GM19043 (cell line): Measurements from ENCODE around the gene XPC.

Source experiments
- ATAC-seq: cut with Tn5 transposase; IDR thresholded peaks from one replicate; pipeline ENCODE4 v1.9.1; 2021; ENCODE audit warnings: low read depth; ENCODE audit not compliant: unreplicated experiment

XPC gene

DNA sequence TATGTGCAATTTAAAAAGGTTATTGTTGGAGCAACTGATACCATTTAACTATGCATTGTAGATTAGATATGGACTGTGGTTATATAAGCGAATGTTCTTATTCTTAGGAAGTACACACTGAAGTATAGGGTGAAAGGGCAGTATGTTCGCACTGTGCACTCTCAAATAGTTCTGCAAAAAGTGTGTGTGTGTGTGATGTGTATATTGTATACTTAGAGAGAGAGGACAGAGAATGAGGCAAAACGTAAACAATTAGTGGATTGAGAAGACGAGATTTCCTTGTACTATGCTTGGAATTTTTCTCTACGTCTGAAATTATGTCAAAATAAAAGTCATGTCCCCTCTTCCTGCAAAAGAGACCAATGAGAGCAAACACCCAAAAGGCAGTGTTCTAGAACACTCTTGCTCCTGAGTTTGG, 30.6 kb upstream of the XPC start:
- ATAC-seq = no peak

DNA sequence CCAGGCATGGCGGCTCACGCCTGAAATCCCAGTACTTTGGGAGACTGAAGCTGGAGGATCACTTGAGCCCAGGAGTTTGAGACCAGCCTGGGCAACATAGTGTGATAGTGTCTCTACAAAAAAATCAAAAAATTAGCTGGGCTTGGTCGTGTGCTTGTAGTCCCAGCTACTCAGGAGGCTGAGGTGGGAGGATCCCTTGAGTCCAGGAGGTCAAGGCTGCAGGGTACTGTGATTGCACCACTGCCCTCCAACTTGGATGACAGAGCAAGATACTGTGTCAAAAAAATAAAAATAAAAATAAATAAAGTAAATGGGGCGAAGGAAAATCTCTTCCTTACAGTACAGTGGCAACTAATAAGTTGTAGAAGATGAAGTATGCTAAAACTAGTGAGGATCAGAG, 29.8 kb upstream of the XPC start:
- no peak for ATAC-seq

DNA sequence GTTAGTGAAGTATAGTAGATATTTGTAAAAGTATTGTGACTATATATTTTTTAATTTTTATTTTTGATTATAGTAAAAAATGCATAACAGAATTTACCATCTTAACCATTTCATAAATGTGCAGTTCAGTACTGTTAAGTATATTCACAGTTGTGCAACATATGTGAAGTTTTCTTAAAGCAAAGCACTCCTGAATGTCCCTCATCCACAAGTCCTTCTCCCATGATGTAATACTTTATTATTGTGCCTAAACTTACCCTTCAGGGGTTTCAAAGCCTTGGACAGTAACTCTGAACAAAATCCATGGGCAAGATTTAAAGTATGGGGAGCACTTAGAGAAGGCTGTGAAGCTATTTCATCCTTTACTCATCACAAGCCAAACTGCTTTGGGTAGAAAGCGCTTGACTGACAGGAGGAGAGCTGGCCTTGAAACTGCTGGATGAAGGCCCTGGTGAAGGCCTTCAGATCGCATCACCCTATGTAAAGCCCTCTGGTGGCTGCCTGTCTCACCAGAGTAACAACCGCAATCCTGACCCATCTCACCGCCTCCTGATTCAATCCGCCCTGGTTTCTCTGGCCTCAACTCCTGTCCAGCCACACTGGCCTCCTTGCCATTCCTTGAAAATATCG, 28.3 kb upstream of the XPC start:
- no peak for ATAC-seq

DNA sequence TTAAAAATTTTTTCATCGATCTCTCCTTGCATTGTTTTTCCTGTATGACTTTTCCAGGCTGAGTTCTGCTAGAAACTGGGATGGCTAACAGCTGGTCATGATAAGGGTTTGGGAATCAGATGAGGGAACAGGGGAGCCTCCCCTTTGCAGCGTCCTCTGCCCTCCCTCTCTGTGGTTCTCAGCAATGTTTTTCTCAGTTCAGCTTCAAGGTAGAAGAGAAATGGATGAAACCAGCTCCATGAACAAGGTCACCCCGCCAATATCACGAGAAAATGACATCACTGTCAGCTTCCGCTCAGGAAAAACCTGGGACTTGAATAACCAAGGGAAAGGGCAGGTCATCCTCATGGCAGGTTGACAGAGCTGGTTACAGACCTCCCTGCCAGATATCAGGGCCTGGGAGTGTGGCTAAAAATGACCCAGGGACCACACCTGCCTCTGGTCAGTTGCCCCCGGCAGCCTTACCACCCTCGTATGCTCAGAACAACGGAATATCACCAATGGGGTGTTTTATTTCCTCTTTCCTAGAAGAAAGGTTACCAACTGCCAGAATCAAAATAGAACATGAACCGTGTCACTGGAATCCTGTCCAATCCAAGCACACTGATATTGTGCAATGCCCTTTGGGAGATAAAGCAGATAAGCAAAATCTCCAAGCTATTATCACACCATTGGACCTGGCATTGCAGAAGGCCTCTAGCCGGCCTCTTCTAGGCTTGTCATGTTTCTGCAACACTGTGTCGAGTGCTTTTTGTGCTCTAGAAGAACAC, 26.3 kb upstream of the XPC start:
- ATAC-seq = no peak

DNA sequence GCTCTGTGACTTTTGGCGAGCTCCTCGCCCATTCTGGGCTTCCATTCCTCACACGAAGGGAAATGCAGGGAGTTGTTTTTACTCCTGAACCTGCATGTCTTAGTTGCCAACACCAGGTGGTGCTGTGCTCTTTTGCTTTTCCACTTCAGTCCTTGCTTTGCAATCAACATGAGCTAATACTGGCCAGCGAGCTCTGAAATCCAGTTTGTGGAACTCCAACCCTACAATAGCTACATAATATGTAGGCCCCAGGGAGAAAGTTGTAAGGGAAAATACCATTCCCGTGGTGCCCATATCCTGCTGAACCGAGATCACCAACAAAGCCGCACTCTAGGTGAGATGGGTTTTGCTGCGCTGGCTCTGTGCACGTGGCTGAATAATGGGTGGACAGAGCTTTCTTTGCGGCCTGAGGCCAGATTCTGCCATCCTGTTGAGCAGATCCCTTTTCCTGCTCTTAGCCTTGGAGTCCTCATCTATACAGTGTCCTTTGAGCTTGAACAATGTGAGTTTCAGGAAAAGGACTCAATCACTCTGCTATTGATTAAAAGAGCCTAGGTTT, 25.2 kb upstream of the XPC start:
- ATAC-seq = no peak

DNA sequence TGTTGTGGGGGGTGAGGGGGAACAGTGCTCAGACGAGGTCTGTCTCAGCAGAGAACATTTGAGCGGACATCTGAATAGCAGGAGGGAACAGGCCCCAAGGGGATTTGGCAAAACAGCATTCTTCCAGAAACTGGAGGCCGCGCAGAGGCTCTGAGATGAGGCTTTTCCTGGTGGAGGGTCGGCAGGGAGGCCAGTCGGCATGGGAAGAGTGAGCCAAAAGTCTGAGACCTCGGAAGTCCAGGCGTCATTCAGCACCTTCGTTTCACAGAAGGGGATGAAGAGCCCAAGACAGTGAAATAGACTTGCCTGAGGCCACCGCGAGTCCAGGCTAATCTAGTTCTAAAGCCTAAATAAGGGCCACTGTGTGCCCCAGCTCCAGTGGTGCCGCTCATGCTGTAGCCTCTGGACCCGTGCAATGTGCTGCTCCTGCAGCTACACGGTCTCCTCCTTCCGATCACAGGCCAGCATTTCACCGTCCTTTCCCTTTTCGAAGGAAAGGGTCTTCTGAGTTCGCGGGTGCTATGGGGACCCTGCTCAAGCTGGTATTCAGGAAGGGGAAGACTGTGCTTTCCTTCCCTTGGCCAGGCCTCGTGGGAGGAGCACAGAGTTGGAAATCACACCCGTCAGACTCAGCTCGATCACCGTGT, 24.6 kb upstream of the XPC start:
- no peak for ATAC-seq

DNA sequence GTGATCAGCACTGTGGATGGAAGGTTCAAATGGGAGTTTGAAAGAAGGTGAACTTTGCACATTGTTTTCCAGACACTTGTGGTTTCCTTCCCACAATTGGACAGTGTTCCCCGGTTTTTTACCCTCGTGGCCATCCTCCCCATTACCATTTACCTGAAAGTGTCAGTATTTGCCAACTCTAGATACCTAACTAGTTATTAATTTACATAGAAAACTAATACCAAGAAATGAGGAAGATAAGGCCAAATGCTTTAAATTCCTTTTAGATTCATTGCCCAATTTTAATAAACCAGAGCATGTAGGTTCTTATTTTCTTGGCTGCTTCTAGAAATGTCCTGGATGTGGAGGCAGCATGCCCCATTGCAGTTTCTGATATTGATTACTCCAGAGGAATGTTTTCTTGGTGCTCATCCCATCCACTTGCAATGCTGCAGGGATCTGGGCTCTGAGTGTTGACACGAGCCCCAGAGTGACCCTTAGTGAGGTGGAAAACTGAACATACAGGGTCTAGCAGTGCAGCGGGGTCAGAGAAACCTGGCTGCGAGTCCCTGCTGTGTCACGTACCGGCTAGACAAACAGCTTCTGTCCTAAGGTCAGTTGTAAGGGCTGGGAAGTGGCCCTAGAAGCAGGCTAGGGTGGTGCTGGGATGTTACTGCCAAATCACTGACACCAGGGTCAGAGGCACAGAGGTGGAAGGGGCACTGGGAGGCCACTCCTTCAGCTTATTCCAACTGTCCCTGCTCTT, 23.7 kb upstream of the XPC start:
- ATAC-seq = no peak

DNA sequence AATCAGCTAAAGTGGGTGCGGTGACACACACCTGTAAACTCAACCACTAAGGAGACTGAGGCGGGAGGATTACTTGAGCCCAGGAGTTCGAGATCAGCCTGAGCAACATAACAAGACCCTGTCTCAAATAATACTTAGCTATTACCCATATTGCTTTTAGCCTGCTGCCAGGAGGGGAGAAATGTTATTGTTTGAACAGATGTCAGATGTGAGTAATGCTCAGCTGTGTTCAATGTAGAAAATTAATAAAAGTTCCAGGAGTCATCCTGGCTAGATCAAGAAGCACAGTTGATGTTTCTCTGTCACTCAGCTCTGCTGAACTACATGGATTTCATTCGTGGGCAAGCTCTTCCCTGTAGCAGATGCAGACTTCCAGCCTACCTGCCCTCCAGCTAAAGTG, 22.4 kb upstream of the XPC start:
- no peak for ATAC-seq

DNA sequence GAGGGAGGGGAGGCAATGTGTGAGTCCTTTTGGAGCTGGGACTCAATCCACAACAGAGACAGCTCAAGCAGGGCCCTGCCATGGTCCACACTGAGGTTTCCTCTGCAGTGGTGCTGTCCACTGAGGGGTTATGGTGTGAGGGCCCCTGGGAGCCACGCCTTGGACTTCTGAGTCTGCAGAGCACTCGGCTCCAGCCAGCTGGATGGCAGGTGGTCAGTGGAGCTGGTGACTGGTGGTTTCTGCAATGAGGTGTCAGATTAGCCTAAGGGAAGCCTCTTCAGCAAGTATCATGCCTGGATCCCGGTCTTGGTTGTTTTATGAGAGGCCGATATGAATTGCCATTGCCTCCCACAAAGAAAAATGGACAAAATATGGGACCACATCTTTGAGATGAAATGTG, 21.9 kb upstream of the XPC start:
- ATAC-seq = no peak

DNA sequence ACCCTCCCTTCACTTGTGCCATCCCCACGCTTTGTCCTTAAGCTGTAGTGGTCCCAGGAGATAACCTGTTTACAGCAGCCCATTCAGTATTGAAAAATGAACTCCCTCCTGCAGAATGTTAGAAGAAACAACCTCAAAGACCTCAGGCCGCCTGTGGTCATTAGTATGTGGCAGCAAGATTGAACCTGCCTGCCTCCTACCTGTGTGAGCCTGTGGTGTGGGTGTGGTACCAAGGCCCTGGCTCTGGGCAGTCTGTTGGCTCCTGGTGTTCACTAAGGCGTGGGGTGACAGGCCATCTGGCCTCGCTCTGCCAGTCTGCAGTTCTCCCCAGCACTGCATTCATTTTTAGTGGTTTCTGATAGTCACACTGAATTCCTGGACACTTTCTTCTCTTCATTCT, 21.2 kb upstream of the XPC start:
- ATAC-seq = no peak

DNA sequence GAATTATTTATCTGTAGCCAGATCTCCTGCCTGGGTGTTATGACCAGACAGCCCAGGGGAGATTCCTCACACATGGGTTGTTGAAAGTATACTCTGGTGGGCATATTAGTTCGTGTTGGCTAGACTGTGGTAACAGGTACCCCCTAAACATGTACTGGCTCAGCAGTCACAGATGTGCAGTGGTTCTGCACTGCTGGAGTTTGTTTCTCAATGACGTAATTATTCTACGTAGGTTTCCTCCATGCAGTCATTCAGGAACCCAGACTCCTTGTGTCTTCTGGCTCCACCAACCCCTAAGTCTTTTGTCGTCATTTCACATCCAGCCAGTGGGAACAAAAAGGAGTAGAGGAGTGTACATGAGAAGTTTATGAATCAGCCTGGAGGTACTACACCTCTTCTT, 16.5 kb upstream of the XPC start:
- no peak for ATAC-seq

DNA sequence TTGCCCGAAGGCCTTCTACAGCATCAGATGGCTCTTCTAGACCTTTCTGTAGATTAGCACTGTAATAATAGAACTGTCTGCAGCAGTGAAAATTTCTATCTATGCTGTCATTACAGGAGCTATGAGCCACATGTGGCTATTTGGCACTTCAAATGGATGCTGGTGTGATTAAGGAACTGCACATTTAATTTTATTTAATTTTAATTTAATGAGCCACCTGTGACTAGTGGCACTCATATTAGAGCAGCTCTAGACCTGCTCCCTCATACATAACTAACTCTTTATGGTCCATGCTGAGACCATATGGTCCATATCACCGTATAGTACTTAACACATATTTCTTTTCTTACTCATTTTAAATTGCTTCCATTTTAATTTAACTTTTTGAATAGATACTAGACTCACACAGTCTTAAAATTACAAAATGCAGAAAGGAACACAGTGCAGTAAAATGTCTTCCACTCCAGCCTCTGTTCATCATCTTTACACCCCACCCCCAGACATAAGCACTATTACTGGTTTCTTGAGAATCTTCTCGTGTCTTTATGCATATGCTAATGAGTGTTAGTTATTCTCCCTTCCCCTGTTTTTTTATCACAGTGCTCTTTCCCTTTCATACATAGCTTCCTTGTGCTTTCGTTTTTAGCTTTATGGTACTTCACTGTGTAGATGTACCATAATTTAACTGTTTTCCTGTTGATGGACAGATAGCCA, 9.8 kb upstream of the XPC start:
- no peak for ATAC-seq

DNA sequence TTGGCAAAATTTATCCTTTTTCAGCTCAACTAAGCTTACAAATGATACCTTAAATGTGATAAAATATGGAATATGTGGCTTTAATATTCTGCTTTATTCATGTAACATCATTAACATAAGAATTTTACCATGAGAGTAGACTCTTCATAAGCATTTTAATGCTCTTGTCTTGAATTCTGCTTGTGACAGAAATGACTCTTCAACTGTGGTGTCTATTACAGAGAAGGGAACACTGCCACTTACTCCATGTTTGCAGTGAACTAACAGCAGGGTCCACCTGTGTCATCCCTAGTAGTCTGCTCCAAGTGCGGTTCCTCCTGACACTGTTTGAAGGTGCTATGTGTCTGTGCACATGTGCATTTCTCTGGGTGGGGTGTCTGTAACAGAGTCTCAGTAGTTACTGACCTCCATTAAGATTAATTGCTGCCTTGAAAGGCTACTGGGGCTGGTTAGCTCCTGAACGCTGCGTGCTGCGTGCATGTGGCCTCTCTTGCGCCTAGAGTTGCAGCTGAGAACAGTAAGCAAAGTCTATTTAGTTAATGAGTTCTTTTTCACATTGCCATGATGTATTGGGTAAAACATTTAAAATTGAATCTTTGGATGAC, 8.6 kb upstream of the XPC start:
- ATAC-seq = no peak

DNA sequence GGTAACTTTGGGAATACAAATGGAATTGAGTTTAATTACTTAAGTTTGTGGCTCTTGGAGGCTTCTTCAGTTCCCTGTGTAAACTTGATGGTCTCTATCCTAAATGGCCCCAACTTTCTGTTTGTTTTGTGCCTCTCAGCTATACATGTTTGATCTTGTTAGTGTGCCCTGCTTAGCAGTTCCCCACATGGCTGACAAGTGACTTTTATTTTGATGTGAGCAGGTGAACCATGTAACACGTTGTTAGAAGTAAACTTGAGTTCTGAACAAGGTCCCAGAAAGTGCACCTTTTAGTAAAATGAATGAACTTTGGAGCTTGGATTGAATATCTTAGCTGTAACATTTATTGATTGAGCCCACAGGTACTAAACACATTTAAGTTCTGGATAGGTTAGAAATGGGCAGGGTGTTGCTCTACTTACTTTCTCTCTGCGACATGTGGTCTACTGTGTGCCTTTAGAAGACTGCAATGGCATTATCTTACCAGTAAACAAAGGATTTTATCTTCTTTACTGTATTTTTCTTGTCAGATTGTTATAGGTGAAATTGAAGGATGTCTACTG, 4.7 kb upstream of the XPC start:
- ATAC-seq = no peak

DNA sequence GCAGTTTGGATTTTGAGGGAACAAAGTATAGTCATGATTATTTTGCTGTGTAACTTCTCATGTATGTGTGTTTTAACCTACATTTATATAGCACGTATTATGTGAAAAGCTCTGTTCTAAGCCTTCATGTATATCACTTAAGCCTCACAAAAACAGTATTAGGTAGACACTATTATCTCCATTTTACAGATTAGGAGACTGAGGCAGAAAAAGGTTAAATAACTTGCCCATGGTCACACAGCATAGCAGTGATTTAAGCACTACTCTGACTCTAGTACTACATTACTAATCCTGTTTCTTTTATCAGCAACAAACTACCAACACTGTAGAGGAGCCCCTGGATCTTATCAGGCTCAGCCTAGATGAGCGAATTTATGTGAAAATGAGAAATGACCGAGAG, 2.9 kb upstream of the XPC start:
- ATAC-seq = no peak

DNA sequence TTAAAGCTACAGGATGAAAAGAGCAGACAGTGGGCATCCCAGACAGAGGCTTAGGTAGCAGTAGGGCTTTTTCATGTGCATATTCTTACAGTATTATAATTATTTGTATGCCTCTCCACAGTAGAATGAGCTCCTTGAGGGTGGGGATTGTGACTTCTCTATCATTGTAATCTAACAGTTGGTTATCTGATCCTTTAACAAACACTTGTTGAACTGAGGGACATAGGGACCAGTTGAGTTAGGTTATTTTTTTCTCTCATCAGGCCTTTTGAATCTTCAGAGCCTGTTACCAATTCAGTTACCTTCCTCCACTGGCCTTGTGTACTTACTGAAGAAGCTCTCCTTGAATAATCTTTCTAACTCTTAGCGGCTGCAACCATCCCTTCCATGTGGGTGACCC, 1.4 kb upstream of the XPC start:
- no peak for ATAC-seq

DNA sequence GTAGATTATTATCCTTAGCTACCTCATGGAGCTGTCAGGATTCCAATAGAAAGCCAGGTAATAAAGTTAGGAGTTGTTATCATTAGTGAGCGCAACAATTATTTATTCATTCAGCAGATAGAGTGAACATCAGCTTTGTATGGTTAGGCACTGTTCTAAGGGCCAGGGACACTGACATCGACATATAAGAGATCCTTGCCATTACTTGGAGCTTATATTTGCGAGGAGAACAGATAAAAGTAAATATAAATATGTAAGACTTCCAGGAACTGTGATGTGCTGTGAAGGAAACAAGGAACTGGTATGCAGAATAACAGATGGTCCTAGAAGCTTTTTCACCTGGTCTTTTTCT, 689 bp upstream of the XPC start:
- ATAC-seq = no peak

DNA sequence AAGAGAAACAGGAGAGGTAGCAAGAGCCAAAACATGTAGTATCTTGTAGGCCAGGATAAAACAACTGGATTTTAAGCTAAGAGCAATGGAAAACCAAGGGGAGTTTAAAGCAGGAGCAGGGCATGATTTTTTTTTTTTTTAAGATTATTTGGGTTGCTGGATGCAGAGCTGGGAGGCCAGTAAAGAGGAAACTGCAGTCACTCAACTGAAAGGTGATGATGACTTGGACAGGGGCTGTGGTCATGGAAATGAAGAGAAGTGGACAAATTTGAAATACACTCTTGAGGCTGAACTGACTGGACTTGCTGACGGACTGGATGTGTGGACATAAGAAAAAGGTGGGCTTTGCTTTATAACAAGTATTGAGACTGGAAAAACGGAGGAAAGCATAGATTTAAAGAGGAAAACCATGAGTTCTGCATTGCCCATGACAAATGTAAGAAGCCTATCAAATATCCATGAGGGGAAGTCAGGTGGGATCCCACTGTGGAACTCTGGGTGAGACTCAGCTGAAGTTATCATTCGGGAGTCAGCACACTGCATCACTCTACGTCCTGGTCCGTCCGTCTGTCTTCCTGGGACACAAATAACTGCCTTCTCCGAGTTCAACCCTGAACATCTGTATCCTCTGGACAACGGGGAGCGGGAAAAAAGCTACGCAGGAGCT, 688 bp downstream of the XPC start:
- ATAC-seq = no peak

DNA sequence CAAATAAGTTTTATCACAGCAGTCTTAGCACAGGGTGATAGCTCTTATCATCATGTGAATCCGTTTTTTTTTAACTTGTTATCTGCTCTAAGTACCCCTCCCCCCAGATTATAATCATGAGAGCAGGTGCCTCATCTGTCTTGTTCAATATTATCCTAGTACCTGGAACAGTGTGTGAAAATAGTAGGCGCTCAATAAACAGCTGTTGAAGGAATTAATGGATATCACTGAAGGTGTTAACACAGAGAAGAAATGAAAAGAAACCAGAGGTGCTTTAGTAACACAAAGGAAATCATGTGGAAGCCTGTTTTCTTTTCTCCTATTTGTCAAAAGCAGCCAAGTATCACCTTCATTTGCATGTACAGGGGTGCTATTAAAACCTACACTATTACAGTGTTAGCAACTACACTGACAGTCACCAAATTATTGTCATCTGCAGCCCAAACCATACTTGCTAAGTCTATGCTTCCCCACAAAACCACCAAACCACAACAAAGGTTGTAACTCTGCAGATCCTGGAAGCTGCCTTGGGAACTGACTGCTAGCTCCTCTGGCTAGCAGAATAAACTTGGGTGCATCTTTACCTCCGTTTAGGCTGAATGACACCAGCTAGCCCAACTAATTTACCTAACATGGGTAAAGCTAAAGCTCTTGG, 2.9 kb downstream of the XPC start:
- peak; percentile 24 for ATAC-seq
